SU-DHL-6 (cell line): ENCODE results near the gene MORC1.

Source experiments
- EZH2phosphoT487 ChIP-seq: fragments of 200-600 bp; sonication (generic), shearing (Covaris generic); conservative IDR thresholded peaks from 2 replicates; pipeline ENCODE4 v1.6.1; 2018; ENCODE audit warnings: mild to moderate bottlenecking, antibody characterized with exemption, low read length, moderate library complexity, mixed read lengths
- TF ChIP-seq, protein P1 (sequence below): fragments of 200-600 bp; sonication (generic); IDR thresholded peaks from one replicate; pipeline ENCODE4 v1.5.1; 2017; ENCODE audit warnings: antibody characterized with exemption, mild to moderate bottlenecking, low read length, moderate library complexity; ENCODE audit not compliant: insufficient read depth, poor library complexity, severe bottlenecking

DNA sequence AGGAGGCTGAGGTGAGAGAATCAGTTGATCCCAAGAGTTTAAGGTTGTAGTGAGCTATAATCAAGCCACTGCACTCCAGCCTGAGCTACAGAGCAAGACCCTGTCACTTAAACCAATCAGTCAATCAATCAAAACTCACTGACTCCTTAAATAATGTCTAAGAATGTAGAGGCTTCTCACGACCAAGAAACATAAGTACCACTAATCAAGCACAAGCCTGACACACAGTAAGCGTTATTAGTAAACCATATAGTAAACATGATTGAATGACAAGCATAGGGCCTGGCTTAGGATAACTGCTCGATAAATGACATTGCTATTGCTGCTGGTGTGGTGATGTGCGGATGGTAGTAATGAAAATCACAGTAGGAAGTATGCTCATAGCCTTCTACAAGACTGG is 48.0 kb upstream of the MORC1 start:
- TF ChIP-seq, protein P1, sequence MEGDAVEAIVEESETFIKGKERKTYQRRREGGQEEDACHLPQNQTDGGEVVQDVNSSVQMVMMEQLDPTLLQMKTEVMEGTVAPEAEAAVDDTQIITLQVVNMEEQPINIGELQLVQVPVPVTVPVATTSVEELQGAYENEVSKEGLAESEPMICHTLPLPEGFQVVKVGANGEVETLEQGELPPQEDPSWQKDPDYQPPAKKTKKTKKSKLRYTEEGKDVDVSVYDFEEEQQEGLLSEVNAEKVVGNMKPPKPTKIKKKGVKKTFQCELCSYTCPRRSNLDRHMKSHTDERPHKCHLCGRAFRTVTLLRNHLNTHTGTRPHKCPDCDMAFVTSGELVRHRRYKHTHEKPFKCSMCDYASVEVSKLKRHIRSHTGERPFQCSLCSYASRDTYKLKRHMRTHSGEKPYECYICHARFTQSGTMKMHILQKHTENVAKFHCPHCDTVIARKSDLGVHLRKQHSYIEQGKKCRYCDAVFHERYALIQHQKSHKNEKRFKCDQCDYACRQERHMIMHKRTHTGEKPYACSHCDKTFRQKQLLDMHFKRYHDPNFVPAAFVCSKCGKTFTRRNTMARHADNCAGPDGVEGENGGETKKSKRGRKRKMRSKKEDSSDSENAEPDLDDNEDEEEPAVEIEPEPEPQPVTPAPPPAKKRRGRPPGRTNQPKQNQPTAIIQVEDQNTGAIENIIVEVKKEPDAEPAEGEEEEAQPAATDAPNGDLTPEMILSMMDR, result no peak
- no peak for TF ChIP-seq EZH2phosphoT487
